HepG2 (cell line): ENCODE results near the gene HYI. TPM values are rescaled to one million over a fixed set of nuclear protein-coding genes. Genes with fewer than 3 reads are reported as not detected.

Experiments
- ATAD3A ChIP-seq: sonication (generic); formaldehyde crosslinking; IDR thresholded peaks from 2 replicates; pipeline ENCODE4 v1.4.0; 2020; ENCODE audit warnings: missing genetic modification reagents
- FOXA1 ChIP-seq, 2 experiments: fragments of 450-650 bp in 1 of 2; sonication (generic) in 1 of 2; formaldehyde crosslinking in 1 of 2; IDR thresholded peaks; 2 replicates each; pipeline versions ENCODE4 v1.4.0 to v1.6.1; 2016 to 2020; ENCODE audit warnings: missing genetic modification reagents in 1 of 2
- GATA4 ChIP-seq: sonication (generic); IDR thresholded peaks from 2 replicates; pipeline ENCODE4 v1.6.1; 2016; ENCODE audit warnings: antibody characterized with exemption, low read depth, borderline replicate concordance
- GATAD2A ChIP-seq: IDR thresholded peaks from 2 replicates; pipeline ENCODE4 v1.6.1; 2016
- HDAC6 ChIP-seq: fragments of 200-600 bp; sonication (generic); IDR thresholded peaks from 2 replicates; pipeline ENCODE4 v1.7.0; 2017; ENCODE audit warnings: mild to moderate bottlenecking, antibody characterized with exemption, low read length, low read depth
- IRF2 ChIP-seq: IDR thresholded peaks from 2 replicates; pipeline ENCODE4 v1.6.1; 2018; ENCODE audit warnings: missing genetic modification reagents, missing compliant biosample characterization
- KDM3A ChIP-seq: IDR thresholded peaks from 2 replicates; pipeline ENCODE4 v1.6.1; 2018; ENCODE audit warnings: low read depth, missing compliant biosample characterization
- MBNL3 ChIP-seq: fragments of 250-450 bp; sonication (Bioruptor Pico); conservative IDR thresholded peaks from 2 replicates; pipeline ENCODE4 v1.8.0; 2022; ENCODE audit warnings: mild to moderate bottlenecking, inconsistent platforms
- NFIC ChIP-seq: IDR thresholded peaks from 2 replicates; pipeline ENCODE4 v1.6.1; 2012; ENCODE audit warnings: mild to moderate bottlenecking, low read length, inconsistent platforms
- NR2F2 ChIP-seq: IDR thresholded peaks from 2 replicates; pipeline ENCODE4 v1.6.1; 2012; ENCODE audit warnings: low read depth, inconsistent platforms, borderline replicate concordance
- PHF5A ChIP-seq: IDR thresholded peaks from one replicate; pipeline ENCODE4 v1.6.1; 2018; ENCODE audit warnings: low read depth, missing genetic modification reagents; ENCODE audit not compliant: unreplicated experiment
- RBAK ChIP-seq: sonication (generic); formaldehyde crosslinking; IDR thresholded peaks from 2 replicates; pipeline ENCODE4 v1.5.1; 2020; ENCODE audit warnings: mild to moderate bottlenecking, missing genetic modification reagents
- TBX2 ChIP-seq: sonication (generic); formaldehyde crosslinking; IDR thresholded peaks from 2 replicates; pipeline ENCODE4 v1.5.0; 2020; ENCODE audit warnings: missing genetic modification reagents, mild to moderate bottlenecking, borderline replicate concordance
- TOE1 ChIP-seq: sonication (generic); formaldehyde crosslinking; IDR thresholded peaks from 2 replicates; pipeline ENCODE4 v1.4.0; 2020; ENCODE audit warnings: mild to moderate bottlenecking, missing genetic modification reagents
- ZBED4 ChIP-seq: sonication (generic); formaldehyde crosslinking; IDR thresholded peaks from 2 replicates; pipeline ENCODE4 v1.4.0; 2020; ENCODE audit warnings: missing genetic modification reagents, borderline replicate concordance
- ZMYM3 ChIP-seq: sonication (generic); formaldehyde crosslinking; IDR thresholded peaks from 2 replicates; pipeline ENCODE4 v1.5.1; 2020; ENCODE audit warnings: mild to moderate bottlenecking, missing genetic modification reagents
- ZNF160 ChIP-seq: sonication (generic); formaldehyde crosslinking; IDR thresholded peaks from 2 replicates; pipeline ENCODE4 v1.8.0; 2022; ENCODE audit warnings: mild to moderate bottlenecking, inconsistent platforms, missing genetic modification reagents
- ZNF17 ChIP-seq: sonication (generic); formaldehyde crosslinking; IDR thresholded peaks from 2 replicates; pipeline ENCODE4 v1.5.0; 2020; ENCODE audit warnings: mild to moderate bottlenecking, missing genetic modification reagents
- ZNF451 ChIP-seq: sonication (generic); formaldehyde crosslinking; IDR thresholded peaks from 2 replicates; pipeline ENCODE4 v1.5.0; 2020; ENCODE audit warnings: mild to moderate bottlenecking, missing genetic modification reagents
- ZNF546 ChIP-seq: sonication (generic); formaldehyde crosslinking; conservative IDR thresholded peaks from 2 replicates; pipeline ENCODE4 v1.8.1; 2023; ENCODE audit warnings: mild to moderate bottlenecking, missing genetic modification reagents
- ZNF710 ChIP-seq: sonication (generic); formaldehyde crosslinking; IDR thresholded peaks from 2 replicates; pipeline ENCODE4 v1.5.0; 2020; ENCODE audit warnings: mild to moderate bottlenecking, missing genetic modification reagents, borderline replicate concordance
- ZNF768 ChIP-seq: sonication (generic); formaldehyde crosslinking; IDR thresholded peaks from 2 replicates; pipeline ENCODE4 v1.4.0; 2020; ENCODE audit warnings: missing genetic modification reagents
- polyA plus RNA-seq, 8 experiments: library from polyadenylated mRNA; depleted of rRNA in 3 of 8; stranded (reverse) in 7 of 8; unstranded in 1 of 8; fragments of >200 nt; fragmentation: Illumina TruSeq in 4 of 8; extraction: Trizol in 4 of 8; gene quantifications; 2 replicates each; pipeline versions ENCODE4 v1.2.1 to v1.2.3, GENCODE V29; 2011 to 2016; ENCODE audit warnings: low read depth in 4 of 8, missing spikeins in 1 of 8, mixed read lengths in 1 of 8; ENCODE audit not compliant: insufficient read depth in 1 of 8
- total RNA-seq, 5 experiments: library from RNA; depleted of rRNA; stranded (reverse); fragments of >200 nt; fragmentation: Illumina TruSeq; extraction: Trizol; gene quantifications; 2 replicates each; pipeline ENCODE4 v1.2.3, GENCODE V29; 2016; ENCODE audit warnings: low read depth in 1 of 5
- TF ChIP-seq, protein P1 (sequence below): sonication (generic); formaldehyde crosslinking; IDR thresholded peaks from 2 replicates; pipeline ENCODE4 v1.4.0; 2020; ENCODE audit warnings: missing genetic modification reagents
- TF ChIP-seq, protein P2 (sequence below): sonication (generic); formaldehyde crosslinking; IDR thresholded peaks from 2 replicates; pipeline ENCODE4 v1.5.0; 2020; ENCODE audit warnings: missing genetic modification reagents

The HYI gene
- total and polyA plus RNA-seq, 2 of the 13 experiments (the other 11 are each of a cell fraction or from before 2014, with no cell fraction given): not detected

DNA sequence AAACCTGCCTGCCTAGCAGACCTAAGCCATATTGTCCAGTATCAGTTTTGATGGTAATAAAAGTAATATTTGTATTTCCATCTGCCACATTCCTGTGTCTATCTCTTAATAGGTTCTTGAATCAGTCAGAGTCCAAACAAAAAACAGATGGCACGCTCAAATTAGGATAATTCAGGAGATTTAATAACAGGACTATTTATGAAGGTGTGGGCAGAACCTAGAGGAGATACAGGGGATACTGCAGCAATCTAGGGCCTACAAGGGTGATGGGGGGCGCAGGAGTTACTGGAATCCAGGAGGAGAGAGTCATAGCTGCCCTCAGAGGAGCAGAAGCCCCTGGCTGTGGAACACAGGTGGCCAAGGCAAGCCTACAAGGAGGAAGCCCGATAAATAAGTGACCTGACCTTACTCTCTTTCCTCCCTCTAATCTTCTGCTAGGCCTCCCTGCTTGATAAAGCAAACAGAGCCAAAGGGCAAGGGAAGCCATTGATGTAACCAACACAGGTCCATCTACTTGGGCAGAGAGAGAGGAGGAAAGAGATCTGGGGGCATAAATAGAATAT, 11.9 kb upstream of the HYI start (continued):
- TF ChIP-seq KDM3A (CRISPR knock-in tag) (no peak), NR2F2 (peak; percentile 53; the same call in 1 of the 2 replicates), ZNF768 (no peak), TBX2 (CRISPR knock-in tag) (no peak), ZNF451 (CRISPR knock-in tag) (no peak), RBAK (CRISPR knock-in tag) (no peak), ZMYM3 (CRISPR knock-in tag) (0 out of 2 replicates have a peak, but pooled peaks have one; percentile 12), GATAD2A (CRISPR knock-in tag) (peak; percentile 70), MBNL3 (CRISPR knock-in tag) (no peak), ZNF160 (CRISPR knock-in tag) (no peak), ZBED4 (CRISPR knock-in tag) (no peak), TOE1 (no peak), ZNF17 (CRISPR knock-in tag) (no peak), NFIC (no peak), ZNF546 (CRISPR knock-in tag) (no peak), FOXA1 (IDR thresholded peaks at IDR 0.05) (no peak), FOXA1 (CRISPR knock-in tag; IDR thresholded peaks at IDR 0.05) (peak; percentile 63), PHF5A (CRISPR knock-in tag) (no peak), ZNF710 (CRISPR knock-in tag) (0 out of 2 replicates have a peak, but pooled peaks have one; percentile 45), HDAC6 (no peak), IRF2 (CRISPR knock-in tag) (no peak), ATAD3A (no peak), GATA4 (no peak)
- TF ChIP-seq, protein P1, sequence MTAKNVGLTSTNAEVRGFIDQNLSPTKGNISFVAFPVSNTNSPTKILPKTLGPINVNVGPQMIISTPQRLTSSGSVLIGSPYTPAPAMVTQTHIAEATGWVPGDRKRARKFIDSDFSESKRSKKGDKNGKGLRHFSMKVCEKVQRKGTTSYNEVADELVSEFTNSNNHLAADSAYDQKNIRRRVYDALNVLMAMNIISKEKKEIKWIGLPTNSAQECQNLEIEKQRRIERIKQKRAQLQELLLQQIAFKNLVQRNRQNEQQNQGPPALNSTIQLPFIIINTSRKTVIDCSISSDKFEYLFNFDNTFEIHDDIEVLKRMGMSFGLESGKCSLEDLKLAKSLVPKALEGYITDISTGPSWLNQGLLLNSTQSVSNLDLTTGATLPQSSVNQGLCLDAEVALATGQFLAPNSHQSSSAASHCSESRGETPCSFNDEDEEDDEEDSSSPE (CRISPR knock-in tag): no peak
- TF ChIP-seq, protein P2, sequence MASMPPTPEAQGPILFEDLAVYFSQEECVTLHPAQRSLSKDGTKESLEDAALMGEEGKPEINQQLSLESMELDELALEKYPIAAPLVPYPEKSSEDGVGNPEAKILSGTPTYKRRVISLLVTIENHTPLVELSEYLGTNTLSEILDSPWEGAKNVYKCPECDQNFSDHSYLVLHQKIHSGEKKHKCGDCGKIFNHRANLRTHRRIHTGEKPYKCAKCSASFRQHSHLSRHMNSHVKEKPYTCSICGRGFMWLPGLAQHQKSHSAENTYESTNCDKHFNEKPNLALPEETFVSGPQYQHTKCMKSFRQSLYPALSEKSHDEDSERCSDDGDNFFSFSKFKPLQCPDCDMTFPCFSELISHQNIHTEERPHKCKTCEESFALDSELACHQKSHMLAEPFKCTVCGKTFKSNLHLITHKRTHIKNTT (CRISPR knock-in tag): no peak
